Tibial nerve (tissue), 4 donors: ENCODE data around the gene WDR77. TPM values are rescaled to one million over a fixed set of nuclear protein-coding genes. Genes with fewer than 3 reads are reported as not detected.

Experiments used
- small RNA-seq: library from RNA; depleted of rRNA; stranded (forward); fragments of <200 nt; gene quantifications from one replicate; pipeline ENCODE3, GENCODE V24; 2016
- total RNA-seq, 4 donors: library from RNA; depleted of rRNA; stranded (reverse); fragments of >200 nt; gene quantifications; one replicate each; pipeline ENCODE4 v1.1.0, GENCODE V29; 2016

The WDR77 gene
- total RNA-seq, 4 donors from 2014 or later: 20.8 to 38.1 (median 30.4) TPM

Small RNA genes lying within 50 kb of the gene (small RNA-seq; reads per million reads assigned to genes)
- gene RF00019: not detected
- gene RNU6-792P: not detected

Other genes with a start within 250 kb of the WDR77 start
- 10 to 100 TPM in 1 of 4 donors, 1 to 10 TPM in 3; 4.8 to 21.6 (median 8.2) TPM for gene DENND2D, start 248.6 kb downstream of the WDR77 start, total RNA-seq
- gene CHI3L2, start 221.5 kb downstream of the WDR77 start, total RNA-seq: 10 to 100 TPM in 1 of 4 donors, 1 to 10 TPM in 3; 2.5 to 37.2 (median 6.1) TPM
- not detected for gene CHIA, start 158.4 kb downstream of the WDR77 start, total RNA-seq
- 1 to 10 TPM; 1.2 to 9.6 (median 3.8) TPM for gene OVGP1, start 21.5 kb downstream of the WDR77 start, total RNA-seq
- gene ATP5PB, start 208 bp upstream of the WDR77 start, total RNA-seq: 100 to 1,000 TPM in 2 of 4 donors, 10 to 100 TPM in 2; 91.2 to 176 (median 103) TPM
- 10 to 100 TPM; 19.4 to 59.1 (median 31.8) TPM for gene C1orf162, start 24.7 kb upstream of the WDR77 start, total RNA-seq
- gene ADORA3, start 54.4 kb upstream of the WDR77 start, total RNA-seq: 10 to 100 TPM in 2 of 4 donors, 1 to 10 TPM in 2; 5.3 to 17.5 (median 9.9) TPM
- gene TMIGD3, start 54.4 kb upstream of the WDR77 start, total RNA-seq: 1 to 10 TPM in 2 of 4 donors, under 1 TPM in 2; 0.59 to 9.6 (median 2.3) TPM
- gene RAP1A, start 170.5 kb upstream of the WDR77 start, total RNA-seq: 10 to 100 TPM; 45.5 to 48.7 (median 46.8) TPM